HG03565 (cell line): ENCODE results near the gene RILPL2.
A peak's percentile ranks its signal among the peaks of the same experiment; 100 is the strongest.
"Not testable (repeated sequence)": the region's sequence is repeated elsewhere in the genome, so short reads cannot be mapped to it uniquely, and the experiment has no call there.

Experiments used
- ATAC-seq: cut with Tn5 transposase; IDR thresholded peaks from one replicate; pipeline ENCODE4 v1.9.1; 2021; ENCODE audit warnings: mild to moderate bottlenecking, moderate library complexity; ENCODE audit not compliant: unreplicated experiment

The RILPL2 gene

DNA sequence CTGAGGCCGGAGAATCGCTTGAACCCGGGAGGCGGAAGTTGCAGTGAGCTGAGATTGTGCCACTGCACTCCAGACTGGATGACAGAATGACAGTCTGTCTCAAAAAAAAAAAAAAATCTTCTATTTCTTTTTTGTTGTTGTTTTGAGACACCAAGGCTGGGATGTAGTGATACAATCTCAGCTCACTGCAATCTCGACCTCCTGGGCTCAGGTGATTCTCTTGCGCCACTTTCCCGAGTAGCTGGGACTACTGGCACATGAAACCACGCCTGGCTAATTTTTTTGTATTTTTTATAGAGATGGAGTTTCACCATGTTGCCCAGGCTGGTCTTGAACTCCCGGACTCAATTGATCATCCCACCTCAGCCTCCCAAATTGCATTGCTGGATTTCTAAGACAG is 14.2 kb upstream of the RILPL2 start:
- ATAC-seq, result no peak

DNA sequence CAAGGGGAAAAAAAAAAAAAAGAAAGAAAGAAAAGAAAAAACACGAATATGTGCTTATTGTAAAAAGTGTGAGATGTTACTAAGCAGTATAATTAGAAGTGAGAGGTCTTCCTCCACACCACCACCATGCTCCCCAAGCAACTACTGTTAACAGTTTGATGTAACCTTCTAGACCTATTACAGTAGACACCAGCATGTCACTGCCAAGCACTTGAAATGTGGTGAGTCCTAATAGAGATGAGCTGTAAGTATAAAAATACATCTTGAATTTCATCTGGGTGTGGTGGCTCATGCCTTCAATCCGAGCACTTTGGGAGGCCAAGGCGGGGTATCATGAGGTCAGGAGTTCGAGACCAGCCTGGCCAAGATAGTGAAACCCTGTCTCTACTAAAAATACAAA is 13.4 kb upstream of the RILPL2 start:
- ATAC-seq, result no peak

- ATAC-seq, result no peak
These were observed 12.8 kb upstream of the RILPL2 start for GRCh38 chr12:123449249-123449733.

DNA sequence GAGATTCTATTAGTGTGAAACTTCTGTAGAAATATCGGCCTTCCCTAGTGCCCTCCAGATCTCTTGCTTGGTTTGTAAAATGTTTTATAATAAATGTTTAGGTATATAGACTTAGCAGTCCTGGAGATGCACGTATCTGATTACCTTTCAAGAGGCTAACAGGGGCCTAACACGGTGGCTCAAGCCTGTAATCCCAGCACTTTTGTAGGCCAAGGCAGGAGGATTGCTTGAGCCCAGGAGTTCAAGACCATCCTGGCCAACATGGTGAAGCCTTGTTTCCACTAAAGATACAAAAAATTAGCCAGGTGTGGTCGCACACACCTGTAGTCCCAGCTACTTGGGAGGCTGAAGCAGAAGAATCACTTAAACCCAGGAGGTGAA is 9.8 kb upstream of the RILPL2 start:
- no peak for ATAC-seq

DNA sequence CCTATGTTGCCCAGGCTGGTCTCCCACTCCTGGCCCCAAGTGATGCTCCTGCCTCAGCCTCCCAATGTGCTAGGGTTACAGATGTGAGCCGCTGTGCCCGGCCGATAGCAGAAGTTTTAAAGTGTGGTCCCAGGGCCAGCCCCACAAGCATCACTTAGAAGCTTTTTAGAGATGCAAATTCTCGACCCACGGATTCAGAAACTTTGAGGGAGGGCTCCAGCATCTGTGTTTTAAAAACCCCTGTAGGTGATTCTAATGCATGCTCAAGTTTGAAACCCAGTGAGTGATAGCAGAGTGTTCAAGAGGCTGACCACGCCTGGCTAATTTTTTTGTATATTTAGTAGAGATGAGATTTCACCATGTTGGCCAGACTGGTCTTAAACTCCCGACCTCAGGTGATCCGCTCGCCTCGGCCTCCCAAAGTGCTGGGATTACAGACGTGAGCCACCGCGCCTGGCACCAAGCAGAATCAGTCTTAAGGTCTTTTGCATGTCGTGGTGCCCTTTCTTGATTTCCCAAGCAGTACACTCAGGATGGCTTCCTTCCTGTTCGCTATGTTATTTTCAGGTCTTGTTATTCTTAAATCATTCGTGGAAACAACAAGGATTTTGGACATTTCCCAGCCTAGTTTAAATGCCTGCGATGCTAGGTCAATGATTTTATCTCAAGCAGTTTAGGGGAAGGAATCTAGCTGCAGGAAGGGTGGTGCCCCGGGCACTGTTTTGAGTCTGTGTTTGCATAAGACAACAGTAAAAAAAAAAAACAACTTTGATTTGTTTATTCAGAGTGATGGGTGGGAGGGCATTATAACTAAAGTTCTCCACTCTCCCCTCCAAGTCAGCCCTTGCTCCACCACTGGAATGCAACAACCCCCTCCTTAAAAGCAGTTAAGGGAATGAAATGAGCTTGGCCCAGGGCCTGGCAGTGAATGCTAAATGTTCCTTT is 9.2 kb upstream of the RILPL2 start:
- ATAC-seq, result no peak

GRCh38 chr12:123444092-123445026 is 7.9 kb upstream of the RILPL2 start:
- no peak for ATAC-seq

DNA sequence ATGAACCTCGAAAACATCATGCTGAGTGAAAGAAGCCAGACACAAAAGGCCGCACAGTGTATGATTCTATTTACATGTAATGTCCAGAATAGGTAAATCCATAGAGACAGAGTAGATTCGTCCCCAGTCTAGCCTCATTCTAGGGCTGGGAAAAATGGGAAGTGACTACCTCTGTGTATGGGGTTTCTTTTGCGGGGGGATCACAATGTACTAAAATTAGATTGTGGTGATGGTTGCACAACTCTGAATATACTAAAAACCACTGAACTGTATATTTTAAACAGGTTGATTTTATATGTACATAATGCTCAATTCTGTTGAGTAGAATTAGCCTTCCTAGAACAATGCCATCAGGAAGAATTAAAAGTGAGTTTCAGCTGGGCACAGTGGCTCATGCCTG is 6.3 kb upstream of the RILPL2 start:
- no peak for ATAC-seq

GRCh38 chr12:123441523-123442164 is 5.2 kb upstream of the RILPL2 start:
- ATAC-seq, result peak; percentile 53

GRCh38 chr12:123435636-123436016 is 858 bp downstream of the RILPL2 start:
- no peak for ATAC-seq

GRCh38 chr12:123433615-123434014 is 2.9 kb downstream of the RILPL2 start:
- no peak for ATAC-seq

GRCh38 chr12:123431951-123432817 is 4.3 kb downstream of the RILPL2 start:
- not testable (repeated sequence) for ATAC-seq

GRCh38 chr12:123429101-123429500 is 7.4 kb downstream of the RILPL2 start:
- ATAC-seq, result not testable (repeated sequence)

GRCh38 chr12:123428591-123428990 is 7.9 kb downstream of the RILPL2 start:
- ATAC-seq, result no peak

DNA sequence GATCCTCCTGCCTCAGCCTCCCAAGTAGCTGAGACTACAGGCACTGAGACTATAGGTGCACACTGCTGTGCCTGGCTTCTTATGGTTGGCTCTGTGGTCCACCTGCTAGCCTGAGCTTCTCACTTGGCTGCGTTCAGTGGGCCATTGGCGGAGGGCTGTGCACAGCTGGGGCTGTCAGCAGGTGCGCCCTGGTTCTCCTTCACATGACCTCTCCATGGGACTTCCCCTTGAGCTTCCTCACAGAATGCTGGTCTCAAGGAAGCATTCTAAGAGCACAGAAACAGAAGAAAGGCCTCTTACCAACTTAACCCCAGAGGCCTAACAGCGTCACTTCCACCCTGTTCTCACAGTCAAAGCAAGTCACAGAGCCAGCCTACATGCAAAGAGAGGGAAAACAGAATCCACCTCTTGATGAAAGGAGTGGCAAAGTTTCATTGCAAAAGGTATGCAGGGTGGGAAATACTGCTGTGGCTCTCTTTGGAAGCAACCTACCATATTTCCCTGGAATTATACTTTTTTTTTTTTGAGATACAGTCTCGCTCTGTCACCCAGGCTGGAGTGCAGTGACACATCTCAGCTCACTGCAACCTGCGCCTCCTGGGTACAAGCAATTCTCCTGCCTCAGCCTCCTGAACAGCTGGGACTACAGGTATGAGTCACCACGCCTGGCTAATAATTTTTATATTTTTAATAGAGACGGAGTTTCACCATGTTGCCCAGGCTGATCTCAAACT is 9.3 kb downstream of the RILPL2 start:
- ATAC-seq, result peak; percentile 84

DNA sequence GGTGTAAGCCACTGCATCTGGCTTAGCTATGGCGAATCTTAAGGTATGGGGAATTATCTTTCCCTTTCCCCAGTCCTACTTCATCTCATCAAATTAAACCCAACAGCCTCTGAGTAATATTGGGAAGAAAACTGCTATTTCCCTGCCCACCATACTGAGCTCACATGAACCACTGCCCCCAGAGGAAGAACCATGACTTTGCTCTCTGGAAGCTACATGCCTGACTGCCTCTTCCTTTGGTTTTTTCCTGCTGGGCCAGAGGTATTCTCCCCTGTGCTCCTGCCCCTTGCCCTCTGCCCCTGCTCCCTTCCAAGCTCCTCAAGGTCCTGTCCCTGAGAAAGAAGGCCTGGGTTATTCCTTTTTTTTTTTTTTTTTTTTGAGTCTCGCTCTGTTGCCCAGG is 15.2 kb downstream of the RILPL2 start:
- ATAC-seq, result no peak

GRCh38 chr12:123410041-123410412 is 26.5 kb downstream of the RILPL2 start:
- ATAC-seq, result no peak

GRCh38 chr12:123409284-123410040 is 27.0 kb downstream of the RILPL2 start:
- not testable (repeated sequence) for ATAC-seq

- ATAC-seq, result not testable (repeated sequence)
These were observed 27.9 kb downstream of the RILPL2 start for GRCh38 chr12:123408619-123409018.

DNA sequence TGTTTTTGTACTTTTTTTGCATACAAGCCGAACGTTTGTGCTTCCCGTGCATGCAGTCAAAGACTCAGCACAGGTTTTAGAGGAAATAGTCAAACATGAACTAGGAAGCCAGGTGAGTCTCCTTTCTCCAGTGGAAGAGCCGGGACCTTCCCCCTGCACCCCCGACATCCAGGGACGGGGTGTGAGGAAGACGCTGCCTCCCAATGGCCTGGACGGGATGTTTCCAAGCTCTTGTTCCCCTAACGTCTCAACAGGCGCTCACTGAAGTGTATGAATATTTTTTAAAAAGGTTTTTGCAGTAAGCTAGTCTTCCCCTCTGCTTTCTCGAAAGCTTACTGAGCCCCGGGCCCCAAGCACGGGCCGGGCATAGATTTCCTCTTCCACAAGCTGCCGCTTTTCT is 28.6 kb downstream of the RILPL2 start:
- ATAC-seq, result not testable (repeated sequence)
